Neural progenitor cell (in vitro differentiated cells): Measurements from ENCODE around the gene GRID1. TPM values are rescaled to one million over a fixed set of nuclear protein-coding genes. Genes with fewer than 3 reads are reported as not detected.

Source experiments
- DNase-seq: peaks from one replicate; pipeline ENCODE4 v3.0.0-alpha.2; 2016; ENCODE audit warnings: low spot score
- H2AFZ ChIP-seq: fragments of 200-600 bp; sonication (generic); replicated peaks from 2 replicates; pipeline ENCODE4 v1.6.1; 2016; ENCODE audit warnings: antibody characterized with exemption
- H3F3A ChIP-seq: fragments of 200-600 bp; sonication (generic); 2 replicates; pipeline ENCODE4 v1.6.1; 2016; ENCODE audit warnings: antibody characterized with exemption, low read depth
- H3K27ac ChIP-seq: fragments of 200-600 bp; sonication (generic); 2 replicates; pipeline ENCODE4 v1.5.1; 2016; ENCODE audit warnings: mild to moderate bottlenecking
- H3K27me3 ChIP-seq: fragments of 200-600 bp; sonication (generic); 2 replicates; pipeline ENCODE4 v1.6.1; 2016; ENCODE audit warnings: mild to moderate bottlenecking, moderate library complexity
- H3K36me3 ChIP-seq: fragments of 200-600 bp; sonication (generic); 2 replicates; pipeline ENCODE4 v1.5.1; 2016
- H3K4me1 ChIP-seq: fragments of 200-600 bp; sonication (generic); 2 replicates; pipeline ENCODE4 v1.6.1; 2016; ENCODE audit warnings: mixed run types
- H3K4me2 ChIP-seq: fragments of 200-600 bp; sonication (generic); 2 replicates; pipeline ENCODE4 v1.6.1; 2016
- H3K4me3 ChIP-seq: fragments of 200-600 bp; sonication (generic); 2 replicates; pipeline ENCODE4 v1.5.1; 2016
- H3K79me2 ChIP-seq: fragments of 200-600 bp; sonication (generic); 2 replicates; pipeline ENCODE4 v1.6.1; 2016; ENCODE audit warnings: low read depth
- H3K9ac ChIP-seq: fragments of 200-600 bp; sonication (generic); 2 replicates; pipeline ENCODE4 v1.6.1; 2016
- H3K9me3 ChIP-seq: fragments of 200-600 bp; sonication (generic); 2 replicates; pipeline ENCODE4 v1.5.1; 2016; ENCODE audit warnings: low read depth
- H4K20me1 ChIP-seq: fragments of 200-600 bp; sonication (generic); 2 replicates; pipeline ENCODE4 v1.6.1; 2016; ENCODE audit warnings: low read depth
- H3K27ac Mint-ChIP-seq: 3 replicates; pipeline ENCODE4 v1.8.0; 2021; ENCODE audit warnings: mixed read lengths
- H3K27me3 Mint-ChIP-seq: 2 replicates; pipeline ENCODE4 v1.8.0; 2022; ENCODE audit warnings: low read depth, mild to moderate bottlenecking, inconsistent platforms, moderate library complexity, mixed read lengths; ENCODE audit not compliant: insufficient read depth
- H3K36me3 Mint-ChIP-seq: 3 replicates; pipeline ENCODE4 v1.8.0; 2021; ENCODE audit warnings: mixed read lengths
- H3K4me1 Mint-ChIP-seq: 3 replicates; pipeline ENCODE4 v1.8.0; 2021; ENCODE audit warnings: mixed read lengths
- H3K4me3 Mint-ChIP-seq: 3 replicates; pipeline ENCODE4 v1.8.0; 2021; ENCODE audit warnings: mild to moderate bottlenecking, moderate library complexity, mixed read lengths
- H3K9me3 Mint-ChIP-seq: 3 replicates; pipeline ENCODE4 v1.8.0; 2020; ENCODE audit warnings: mixed read lengths
- CTCF ChIP-seq: fragments of 200-600 bp; sonication (generic); IDR thresholded peaks from 2 replicates; pipeline ENCODE4 v1.5.1; 2017; ENCODE audit warnings: antibody characterized with exemption, mild to moderate bottlenecking
- EZH2 ChIP-seq: fragments of 200-600 bp; sonication (generic); IDR thresholded peaks from 2 replicates; pipeline ENCODE4 v1.6.1; 2017; ENCODE audit warnings: antibody characterized with exemption, mild to moderate bottlenecking, moderate library complexity
- EZH2phosphoT487 ChIP-seq: fragments of 200-600 bp; sonication (generic); IDR thresholded peaks from 2 replicates; pipeline ENCODE4 v1.6.1; 2017; ENCODE audit warnings: antibody characterized with exemption
- total RNA-seq: library from RNA; depleted of rRNA; stranded (reverse); fragments of >200 nt; gene quantifications from 2 replicates; pipeline ENCODE4 v1.2.3, GENCODE V29; 2015; ENCODE audit warnings: low replicate concordance

Gene GRID1
- total RNA-seq, 1 donor from 2014 or later, result not detected

- Histone ChIP-seq H3F3A (no peaks in the 10 kb centered on the region), H3K4me1 (no peaks in the 10 kb centered on the region), H4K20me1 (no peaks in the 10 kb centered on the region), H3K9me3 (no peaks in the 10 kb centered on the region), H3K4me3 (no peak overlapping the region), H3K9ac (no peak overlapping the region), H3K4me2 (no peak overlapping the region), H3K27ac (no peak overlapping the region), H3K36me3 (no peaks in the 10 kb centered on the region), H2AFZ (no peak overlapping the region), H3K27me3 (no peaks in the 10 kb centered on the region), H3K79me2 (no peaks in the 10 kb centered on the region)
- Mint-ChIP-seq H3K9me3 (peaks cover 9% of the 10 kb centered on the region), H3K27ac (no peak overlapping the region), H3K4me1 (peaks cover 15% of the 10 kb centered on the region), H3K36me3 (peaks cover 2% of the 10 kb centered on the region), H3K4me3 (no peak overlapping the region), H3K27me3 (peaks cover 4% of the 10 kb centered on the region)
- no peak for DNase-seq
- TF ChIP-seq EZH2 (no peak), EZH2phosphoT487 (no peak), CTCF (no peak)
These were observed 114.0 kb downstream of the GRID1 start for GRCh38 chr10:86252556-86252955.

- H3K9me3 Mint-ChIP-seq, result peaks cover 9% of the 10 kb centered on the region
- no peak overlapping the region for H2AFZ ChIP-seq
- H4K20me1 ChIP-seq, result no peaks in the 10 kb centered on the region
- no peaks in the 10 kb centered on the region for H3K9me3 ChIP-seq
- peaks cover 15% of the 10 kb centered on the region for H3K4me1 Mint-ChIP-seq
- H3K36me3 Mint-ChIP-seq, result peaks cover 2% of the 10 kb centered on the region
- H3K4me2 ChIP-seq, result no peak overlapping the region
- no peak for DNase-seq
- no peaks in the 10 kb centered on the region for H3K79me2 ChIP-seq
- H3K27me3 Mint-ChIP-seq, result peaks cover 4% of the 10 kb centered on the region
- no peak overlapping the region for H3K4me3 ChIP-seq
- no peaks in the 10 kb centered on the region for H3K36me3 ChIP-seq
- H3F3A ChIP-seq, result no peaks in the 10 kb centered on the region
- H3K9ac ChIP-seq, result no peak overlapping the region
- no peak for TF ChIP-seq EZH2phosphoT487
- no peak for TF ChIP-seq CTCF
- TF ChIP-seq EZH2, result no peak
- H3K4me3 Mint-ChIP-seq, result no peak overlapping the region
- no peak overlapping the region for H3K27ac Mint-ChIP-seq
- H3K4me1 ChIP-seq, result no peaks in the 10 kb centered on the region
- no peak overlapping the region for H3K27ac ChIP-seq
- no peaks in the 10 kb centered on the region for H3K27me3 ChIP-seq
These were observed 114.5 kb downstream of the GRID1 start for GRCh38 chr10:86252079-86252478.

GRCh38 chr10:86251426-86251825 is 115.2 kb downstream of the GRID1 start:
- H2AFZ ChIP-seq, result no peak overlapping the region
- Mint-ChIP-seq H3K4me3 (no peak overlapping the region), H3K4me1 (peaks cover 15% of the 10 kb centered on the region), H3K27ac (no peak overlapping the region), H3K27me3 (peaks cover 7% of the 10 kb centered on the region), H3K9me3 (peaks cover 11% of the 10 kb centered on the region), H3K36me3 (peaks cover 2% of the 10 kb centered on the region)
- H3K79me2 ChIP-seq, result no peaks in the 10 kb centered on the region
- H3K9ac ChIP-seq, result no peak overlapping the region
- H3K27me3 ChIP-seq, result no peaks in the 10 kb centered on the region
- no peaks in the 10 kb centered on the region for H3K4me1 ChIP-seq
- H4K20me1 ChIP-seq, result no peaks in the 10 kb centered on the region
- DNase-seq, result no peak
- no peak overlapping the region for H3K4me3 ChIP-seq
- no peaks in the 10 kb centered on the region for H3F3A ChIP-seq
- no peaks in the 10 kb centered on the region for H3K9me3 ChIP-seq
- H3K4me2 ChIP-seq, result no peak overlapping the region
- H3K27ac ChIP-seq, result no peak overlapping the region
- TF ChIP-seq CTCF (no peak), EZH2phosphoT487 (no peak), EZH2 (no peak)
- no peaks in the 10 kb centered on the region for H3K36me3 ChIP-seq

DNA sequence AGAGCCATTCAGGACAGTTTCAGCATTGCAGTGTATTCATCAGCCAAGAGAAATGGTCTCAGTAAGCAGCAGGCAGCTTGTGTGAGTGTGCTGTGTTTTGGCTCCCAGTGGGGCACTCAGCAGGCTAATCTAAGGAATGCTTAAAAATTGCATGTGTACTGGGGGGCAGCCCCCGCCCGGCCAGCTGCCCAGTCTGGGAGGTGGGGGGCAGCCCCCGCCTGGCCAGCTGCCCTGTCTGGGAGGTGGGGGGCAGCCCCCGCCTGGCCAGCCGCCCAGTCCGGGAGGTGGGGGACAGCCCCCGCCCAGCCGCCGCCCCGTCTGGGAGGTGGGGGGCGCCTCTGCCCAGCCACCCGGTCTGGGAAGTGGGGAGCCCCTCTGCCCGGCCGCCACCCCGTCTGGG is 116.2 kb downstream of the GRID1 start:
- Histone ChIP-seq H3K27me3 (no peaks in the 10 kb centered on the region), H3K9me3 (no peaks in the 10 kb centered on the region), H3K9ac (no peak overlapping the region), H2AFZ (no peak overlapping the region), H4K20me1 (no peaks in the 10 kb centered on the region), H3K79me2 (no peaks in the 10 kb centered on the region), H3K36me3 (no peaks in the 10 kb centered on the region), H3K4me1 (no peaks in the 10 kb centered on the region), H3K4me2 (no peak overlapping the region), H3K27ac (no peak overlapping the region), H3F3A (no peaks in the 10 kb centered on the region), H3K4me3 (no peak overlapping the region)
- Mint-ChIP-seq H3K4me1 (peaks cover 15% of the 10 kb centered on the region), H3K9me3 (peaks cover 11% of the 10 kb centered on the region), H3K36me3 (peaks cover 2% of the 10 kb centered on the region), H3K27me3 (peaks cover 7% of the 10 kb centered on the region), H3K27ac (no peak overlapping the region), H3K4me3 (no peak overlapping the region)
- no peak for TF ChIP-seq CTCF
- TF ChIP-seq EZH2, result no peak
- no peak for TF ChIP-seq EZH2phosphoT487
- no peak for DNase-seq
